ENCODE results near the gene PISD. TPM values are rescaled to one million over a fixed set of nuclear protein-coding genes. Genes with fewer than 3 reads are reported as not detected.
"Not testable (repeated sequence)": the region's sequence is repeated elsewhere in the genome, so short reads cannot be mapped to it uniquely, and the experiment has no call there.

The PISD gene
- total and polyA plus RNA-seq, 2 donors (not counting 1 experiment from before 2014, with no cell fraction given) = 21.1 to 25.6 TPM

DNA sequence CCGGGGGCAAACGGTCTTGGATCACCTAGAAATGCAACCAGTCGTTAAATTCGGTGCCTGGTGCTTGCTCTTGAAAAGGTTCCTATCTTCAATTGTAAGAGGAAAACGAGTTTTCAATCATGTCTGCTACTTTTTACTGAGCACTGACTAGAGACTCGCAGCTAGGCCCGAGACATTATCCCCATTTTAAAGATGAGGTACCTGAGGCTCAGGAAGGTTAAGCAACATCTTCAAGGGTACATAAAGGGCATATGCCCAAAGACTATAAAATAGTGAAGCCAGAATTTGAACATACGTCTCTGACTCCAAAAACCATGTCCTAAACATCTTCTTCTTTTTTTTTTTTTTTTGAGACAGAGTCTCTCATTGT lies 638 bp upstream of the PISD start:
- Histone ChIP-seq H3K9ac (ENCODE audit: insufficient read depth, low read length) (no peak overlapping the region), H3K27me3 (ENCODE audit: control insufficient read depth, insufficient read depth, low read length) (no peaks in the 10 kb centered on the region), H3K4me1 (ENCODE audit: control insufficient read depth, extremely low read depth, insufficient read depth, low read length) (peaks cover 3% of the 10 kb centered on the region), H3K79me2 (ENCODE audit: control insufficient read depth, insufficient read depth, low read length) (peaks cover 38% of the 10 kb centered on the region), H3K9me3 (ENCODE audit: control insufficient read depth, insufficient read depth, low read depth, low read length) (no peaks in the 10 kb centered on the region), H3K4me3 (replicated peaks in 1 of 4; ENCODE audit: control extremely low read depth in 1 of 4, insufficient read depth in 1 of 4, low read depth in 3 of 4, low read length in 4 of 4) (peak overlapping the region in 2 of 4 experiments; percentile 92), H3K27ac (ENCODE audit: insufficient read depth, low read length) (no peak overlapping the region), H2AFZ (ENCODE audit: low read length) (peak overlapping the region; percentile 91), H4K20me1 (ENCODE audit: control insufficient read depth, extremely low read depth, insufficient read depth, low read length) (no peaks in the 10 kb centered on the region), H3K36me3 (ENCODE audit: control insufficient read depth, insufficient read depth, low read length) (no peaks in the 10 kb centered on the region), H3K4me2 (ENCODE audit: extremely low read depth, insufficient read depth, low read length) (peak overlapping the region; percentile 79)
- DNase-seq (ENCODE audit: low read depth in 2 of 2) = no peak
- TF ChIP-seq EZH2 (IDR thresholded peaks at IDR 0.05; ENCODE audit: low read length, missing control alignments) = no peak
- TF ChIP-seq, protein P1, sequence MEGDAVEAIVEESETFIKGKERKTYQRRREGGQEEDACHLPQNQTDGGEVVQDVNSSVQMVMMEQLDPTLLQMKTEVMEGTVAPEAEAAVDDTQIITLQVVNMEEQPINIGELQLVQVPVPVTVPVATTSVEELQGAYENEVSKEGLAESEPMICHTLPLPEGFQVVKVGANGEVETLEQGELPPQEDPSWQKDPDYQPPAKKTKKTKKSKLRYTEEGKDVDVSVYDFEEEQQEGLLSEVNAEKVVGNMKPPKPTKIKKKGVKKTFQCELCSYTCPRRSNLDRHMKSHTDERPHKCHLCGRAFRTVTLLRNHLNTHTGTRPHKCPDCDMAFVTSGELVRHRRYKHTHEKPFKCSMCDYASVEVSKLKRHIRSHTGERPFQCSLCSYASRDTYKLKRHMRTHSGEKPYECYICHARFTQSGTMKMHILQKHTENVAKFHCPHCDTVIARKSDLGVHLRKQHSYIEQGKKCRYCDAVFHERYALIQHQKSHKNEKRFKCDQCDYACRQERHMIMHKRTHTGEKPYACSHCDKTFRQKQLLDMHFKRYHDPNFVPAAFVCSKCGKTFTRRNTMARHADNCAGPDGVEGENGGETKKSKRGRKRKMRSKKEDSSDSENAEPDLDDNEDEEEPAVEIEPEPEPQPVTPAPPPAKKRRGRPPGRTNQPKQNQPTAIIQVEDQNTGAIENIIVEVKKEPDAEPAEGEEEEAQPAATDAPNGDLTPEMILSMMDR (conservative IDR thresholded peaks at IDR 0.05 in 1 of 2, IDR thresholded peaks at IDR 0.05 in 1 of 2; ENCODE audit: low read depth in 1 of 2, low read length in 2 of 2) = no peak

DNA sequence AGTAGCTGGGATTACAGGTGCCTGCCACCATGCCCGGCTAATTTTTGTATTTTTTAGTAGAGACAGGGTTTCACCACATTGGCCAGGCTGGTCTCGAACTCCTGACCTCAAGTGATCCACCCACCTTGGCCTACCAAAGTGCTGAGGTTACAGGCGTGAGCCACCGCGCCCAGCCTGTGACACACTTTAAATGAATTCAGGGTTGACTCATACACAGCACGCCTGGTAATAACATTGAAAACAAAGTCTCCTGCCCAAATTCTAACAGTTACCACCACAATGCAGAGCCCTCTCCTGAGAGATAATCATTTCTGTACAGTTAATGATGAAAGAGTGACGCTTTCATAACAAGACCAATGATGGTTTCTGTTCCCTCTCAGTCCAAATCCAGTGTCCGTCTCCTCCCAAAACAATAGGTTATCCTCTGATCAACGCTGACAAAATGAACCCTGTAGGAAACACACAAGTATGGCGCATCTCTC lies 1.1 kb downstream of the PISD start:
- DNase-seq (ENCODE audit: low read depth in 2 of 2) = peak; percentile 69 to 78
- H3K27me3 ChIP-seq (ENCODE audit: control insufficient read depth, insufficient read depth, low read length); H3K36me3 ChIP-seq (ENCODE audit: control insufficient read depth, insufficient read depth, low read length); H3K4me1 ChIP-seq (ENCODE audit: control insufficient read depth, extremely low read depth, insufficient read depth, low read length); H3K9me3 ChIP-seq (ENCODE audit: control insufficient read depth, insufficient read depth, low read depth, low read length); H4K20me1 ChIP-seq (ENCODE audit: control insufficient read depth, extremely low read depth, insufficient read depth, low read length); H2AFZ ChIP-seq (ENCODE audit: low read length): not testable (repeated sequence)
- H3K9ac ChIP-seq (ENCODE audit: insufficient read depth, low read length) = peak overlapping the region; percentile 33
- H3K4me3 ChIP-seq (replicated peaks in 1 of 4; ENCODE audit: control extremely low read depth in 1 of 4, insufficient read depth in 1 of 4, low read depth in 3 of 4, low read length in 4 of 4) = peak overlapping the region; percentile 36 to 92 (median 82)
- H3K79me2 ChIP-seq (ENCODE audit: control insufficient read depth, insufficient read depth, low read length) = peaks cover 42% of the 10 kb centered on the region
- H3K4me2 ChIP-seq (ENCODE audit: extremely low read depth, insufficient read depth, low read length) = peak overlapping the region; percentile 70
- peak overlapping the region; percentile 70 for H3K27ac ChIP-seq (ENCODE audit: insufficient read depth, low read length)

DNA sequence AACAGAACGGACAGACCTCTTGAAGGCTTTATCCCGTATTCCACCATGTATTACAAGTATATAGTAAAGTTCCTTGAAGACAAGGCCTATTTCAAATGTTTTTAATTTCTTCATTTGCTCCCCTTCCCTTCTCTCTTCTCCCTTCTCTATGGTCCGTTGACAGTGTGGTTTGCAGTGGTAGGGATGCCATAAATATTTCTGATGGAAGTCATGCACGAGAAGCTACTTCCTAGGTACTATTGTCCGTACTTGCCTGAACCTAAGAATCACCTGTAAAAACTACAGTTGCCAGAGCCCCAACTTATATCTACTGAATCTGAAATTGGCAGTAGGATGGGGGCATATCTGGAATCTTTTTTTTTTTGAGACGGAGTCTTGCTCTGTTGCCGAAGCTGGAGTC lies 2.8 kb downstream of the PISD start:
- Histone ChIP-seq H3K79me2 (ENCODE audit: control insufficient read depth, insufficient read depth, low read length) (peaks cover 52% of the 10 kb centered on the region), H3K36me3 (ENCODE audit: control insufficient read depth, insufficient read depth, low read length) (no peaks in the 10 kb centered on the region)
- TF ChIP-seq, protein P1 (conservative IDR thresholded peaks at IDR 0.05 in 1 of 2, IDR thresholded peaks at IDR 0.05 in 1 of 2; ENCODE audit: low read depth in 1 of 2, low read length in 2 of 2) = no peak
- TF ChIP-seq EZH2 (IDR thresholded peaks at IDR 0.05; ENCODE audit: low read length, missing control alignments) = no peak

More for the DNA sequence above, 2.8 kb downstream of the PISD start:
- no peak overlapping the region for H3K27ac ChIP-seq (ENCODE audit: insufficient read depth, low read length)
- no peak overlapping the region for H3K4me2 ChIP-seq (ENCODE audit: extremely low read depth, insufficient read depth, low read length)
- DNase-seq (ENCODE audit: low read depth in 2 of 2) = peak in 1 of 2 donors; percentile 50
- no peaks in the 10 kb centered on the region for H4K20me1 ChIP-seq (ENCODE audit: control insufficient read depth, extremely low read depth, insufficient read depth, low read length)
- no peaks in the 10 kb centered on the region for H3K9me3 ChIP-seq (ENCODE audit: control insufficient read depth, insufficient read depth, low read depth, low read length)
- peaks cover 3% of the 10 kb centered on the region for H3K4me1 ChIP-seq (ENCODE audit: control insufficient read depth, extremely low read depth, insufficient read depth, low read length)
- no peaks in the 10 kb centered on the region for H3K27me3 ChIP-seq (ENCODE audit: control insufficient read depth, insufficient read depth, low read length)
- H2AFZ ChIP-seq (ENCODE audit: low read length) = no peak overlapping the region
- no peak overlapping the region for H3K4me3 ChIP-seq (replicated peaks in 1 of 4; ENCODE audit: control extremely low read depth in 1 of 4, insufficient read depth in 1 of 4, low read depth in 3 of 4, low read length in 4 of 4)
- no peak overlapping the region for H3K9ac ChIP-seq (ENCODE audit: insufficient read depth, low read length)
